ENCODE results near the gene ZDHHC5.
A peak's percentile ranks its signal among the peaks of the same experiment; 100 is the strongest.
"Not testable (repeated sequence)": the region's sequence is repeated elsewhere in the genome, so short reads cannot be mapped to it uniquely, and the experiment has no call there.

The ZDHHC5 gene

GRCh38 chr11:57679396-57679795 is 11.5 kb downstream of the ZDHHC5 start:
- H3K4me1 ChIP-seq (ENCODE audit: insufficient read depth, low read length) = no peaks in the 10 kb centered on the region
- peaks cover 47% of the 10 kb centered on the region for H3K36me3 ChIP-seq (ENCODE audit: insufficient read depth, low read length)
- H3K4me3 ChIP-seq (ENCODE audit: low read depth in 1 of 2, low read length in 2 of 2) = no peak overlapping the region
- H3K9ac ChIP-seq (ENCODE audit: low read length) = no peak overlapping the region
- H3K27me3 ChIP-seq (ENCODE audit: control insufficient read depth in 1 of 2, insufficient read depth in 2 of 2, low read length in 2 of 2) = no peaks in the 10 kb centered on the region
- H3K9me3 ChIP-seq (ENCODE audit: low read length) = no peaks in the 10 kb centered on the region
- H3K27ac ChIP-seq (ENCODE audit: low read depth, low read length) = no peak overlapping the region

GRCh38 chr11:57680552-57680874 is 12.6 kb downstream of the ZDHHC5 start:
- H3K4me1 ChIP-seq (ENCODE audit: insufficient read depth, low read length) = no peaks in the 10 kb centered on the region
- H3K9me3 ChIP-seq (ENCODE audit: low read length) = no peaks in the 10 kb centered on the region
- no peaks in the 10 kb centered on the region for H3K27me3 ChIP-seq (ENCODE audit: control insufficient read depth in 1 of 2, insufficient read depth in 2 of 2, low read length in 2 of 2)
- peaks cover 47% of the 10 kb centered on the region for H3K36me3 ChIP-seq (ENCODE audit: insufficient read depth, low read length)
- no peak overlapping the region for H3K27ac ChIP-seq (ENCODE audit: low read depth, low read length)
- no peak overlapping the region for H3K4me3 ChIP-seq (ENCODE audit: low read depth in 1 of 2, low read length in 2 of 2)
- H3K9ac ChIP-seq (ENCODE audit: low read length) = no peak overlapping the region

DNA sequence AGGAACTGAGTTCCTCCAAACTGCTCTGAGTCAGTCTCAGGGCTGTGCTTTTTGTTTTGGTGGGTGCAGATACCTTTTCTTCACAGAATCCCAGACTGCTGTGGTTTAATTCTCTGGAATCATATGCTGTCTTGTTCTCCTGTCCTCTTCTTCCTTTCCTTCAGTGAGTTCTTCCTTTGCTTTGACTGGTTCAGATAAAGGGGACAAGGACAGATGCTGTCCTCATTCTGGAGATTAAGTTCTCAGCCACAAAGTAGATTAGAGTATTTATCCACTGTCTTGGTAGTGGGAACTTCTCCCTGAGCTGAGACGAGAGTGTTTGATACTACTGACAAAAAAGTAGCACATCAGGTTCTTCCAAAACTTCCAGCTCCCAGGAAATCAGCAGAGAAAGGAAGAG is 13.3 kb downstream of the ZDHHC5 start:
- no peak overlapping the region for H3K9ac ChIP-seq (ENCODE audit: low read length)
- no peak overlapping the region for H3K27ac ChIP-seq (ENCODE audit: low read depth, low read length)
- H3K4me1 ChIP-seq (ENCODE audit: insufficient read depth, low read length) = no peaks in the 10 kb centered on the region
- peaks cover 42% of the 10 kb centered on the region for H3K36me3 ChIP-seq (ENCODE audit: insufficient read depth, low read length)
- H3K4me3 ChIP-seq (ENCODE audit: low read depth in 1 of 2, low read length in 2 of 2) = no peak overlapping the region
- H3K27me3 ChIP-seq (ENCODE audit: control insufficient read depth in 1 of 2, insufficient read depth in 2 of 2, low read length in 2 of 2) = no peaks in the 10 kb centered on the region
- H3K9me3 ChIP-seq (ENCODE audit: low read length) = no peaks in the 10 kb centered on the region

GRCh38 chr11:57690474-57690873 is 22.6 kb downstream of the ZDHHC5 start:
- not testable (repeated sequence) for H3K4me1 ChIP-seq (ENCODE audit: insufficient read depth, low read length); H3K27ac ChIP-seq (ENCODE audit: low read depth, low read length); H3K27me3 ChIP-seq (ENCODE audit: control insufficient read depth in 1 of 2, insufficient read depth in 2 of 2, low read length in 2 of 2); H3K9me3 ChIP-seq (ENCODE audit: low read length); H3K4me3 ChIP-seq (ENCODE audit: low read depth in 1 of 2, low read length in 2 of 2); H3K9ac ChIP-seq (ENCODE audit: low read length)
- H3K36me3 ChIP-seq (ENCODE audit: insufficient read depth, low read length) = peaks cover 59% of the 10 kb centered on the region

- no peaks in the 10 kb centered on the region for H3K27me3 ChIP-seq (ENCODE audit: control insufficient read depth in 1 of 2, insufficient read depth in 2 of 2, low read length in 2 of 2)
- no peak overlapping the region for H3K27ac ChIP-seq (ENCODE audit: low read depth, low read length)
- no peaks in the 10 kb centered on the region for H3K9me3 ChIP-seq (ENCODE audit: low read length)
- H3K4me1 ChIP-seq (ENCODE audit: insufficient read depth, low read length) = no peaks in the 10 kb centered on the region
- no peak overlapping the region for H3K4me3 ChIP-seq (ENCODE audit: low read depth in 1 of 2, low read length in 2 of 2)
- no peak overlapping the region for H3K9ac ChIP-seq (ENCODE audit: low read length)
- peaks cover 66% of the 10 kb centered on the region for H3K36me3 ChIP-seq (ENCODE audit: insufficient read depth, low read length)
Measured at GRCh38 chr11:57698843-57699365, 31.0 kb downstream of the ZDHHC5 start.

DNA sequence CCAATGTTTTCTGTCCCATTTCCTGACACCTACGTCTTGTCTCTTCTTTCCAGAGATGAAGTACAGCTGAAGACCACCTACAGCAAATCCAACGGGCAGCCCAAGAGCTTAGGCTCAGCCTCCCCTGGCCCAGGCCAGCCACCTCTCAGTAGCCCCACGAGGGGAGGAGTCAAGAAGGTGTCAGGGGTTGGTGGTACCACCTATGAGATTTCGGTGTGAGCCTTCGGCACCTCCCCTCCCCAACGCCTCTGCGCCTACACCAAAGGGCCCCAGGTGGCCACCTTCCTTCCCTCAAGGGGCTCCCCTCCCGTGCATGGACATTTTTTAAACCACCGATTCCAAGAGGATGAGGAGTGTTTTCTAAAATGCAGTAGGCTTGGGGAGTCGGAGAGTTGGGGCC is 31.9 kb downstream of the ZDHHC5 start:
- H3K4me1 ChIP-seq (ENCODE audit: insufficient read depth, low read length) = no peaks in the 10 kb centered on the region
- H3K36me3 ChIP-seq (ENCODE audit: insufficient read depth, low read length) = peaks cover 66% of the 10 kb centered on the region
- H3K4me3 ChIP-seq (ENCODE audit: low read depth in 1 of 2, low read length in 2 of 2) = no peak overlapping the region
- no peaks in the 10 kb centered on the region for H3K27me3 ChIP-seq (ENCODE audit: control insufficient read depth in 1 of 2, insufficient read depth in 2 of 2, low read length in 2 of 2)
- no peaks in the 10 kb centered on the region for H3K9me3 ChIP-seq (ENCODE audit: low read length)
- H3K9ac ChIP-seq (ENCODE audit: low read length) = no peak overlapping the region
- no peak overlapping the region for H3K27ac ChIP-seq (ENCODE audit: low read depth, low read length)

DNA sequence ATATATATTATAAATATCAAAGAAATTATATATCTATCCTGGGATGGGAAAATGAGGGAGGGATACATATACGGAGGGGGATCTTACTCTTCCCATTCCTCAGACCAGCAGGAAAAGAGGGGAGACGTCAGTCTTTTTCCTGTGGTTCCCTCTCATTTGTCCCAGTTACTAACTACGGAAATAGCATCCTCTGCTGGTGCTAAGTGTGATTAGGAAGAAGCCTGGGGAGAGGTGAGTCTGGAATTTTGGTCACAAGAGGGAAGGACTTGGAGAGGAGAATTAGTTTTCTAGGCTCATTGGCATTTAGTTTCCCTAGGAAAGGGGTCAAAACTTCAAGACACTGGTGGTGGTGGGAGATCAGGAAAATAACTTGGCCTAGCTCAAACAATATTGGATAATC is 32.5 kb downstream of the ZDHHC5 start:
- no peak overlapping the region for H3K27ac ChIP-seq (ENCODE audit: low read depth, low read length)
- no peaks in the 10 kb centered on the region for H3K4me1 ChIP-seq (ENCODE audit: insufficient read depth, low read length)
- H3K36me3 ChIP-seq (ENCODE audit: insufficient read depth, low read length) = peaks cover 65% of the 10 kb centered on the region
- no peaks in the 10 kb centered on the region for H3K27me3 ChIP-seq (ENCODE audit: control insufficient read depth in 1 of 2, insufficient read depth in 2 of 2, low read length in 2 of 2)
- no peak overlapping the region for H3K4me3 ChIP-seq (ENCODE audit: low read depth in 1 of 2, low read length in 2 of 2)
- H3K9me3 ChIP-seq (ENCODE audit: low read length) = no peaks in the 10 kb centered on the region
- H3K9ac ChIP-seq (ENCODE audit: low read length) = no peak overlapping the region

DNA sequence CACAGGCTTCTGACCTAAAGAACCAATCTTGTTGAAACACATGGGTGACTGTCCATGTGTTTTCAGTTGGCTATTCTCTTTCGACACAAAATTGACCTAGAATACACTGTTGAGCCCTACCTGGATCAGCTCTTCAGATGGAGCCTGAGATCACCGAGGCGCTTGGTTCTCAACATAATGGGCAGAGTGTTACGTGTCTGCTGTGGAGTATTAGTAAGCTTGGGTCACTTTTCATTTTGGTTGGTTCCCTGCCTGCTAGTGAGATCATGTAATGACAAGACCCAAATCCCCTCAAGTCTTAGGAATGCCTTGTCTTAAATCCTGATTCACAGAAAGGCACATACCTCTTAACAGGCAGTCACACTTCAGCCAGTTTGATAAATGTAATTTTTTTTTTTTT is 35.4 kb downstream of the ZDHHC5 start:
- peaks cover 46% of the 10 kb centered on the region for H3K36me3 ChIP-seq (ENCODE audit: insufficient read depth, low read length)

GRCh38 chr11:57704932-57705331 is 37.0 kb downstream of the ZDHHC5 start:
- Histone ChIP-seq H3K27ac (ENCODE audit: low read depth, low read length) (no peak overlapping the region), H3K4me3 (ENCODE audit: low read depth in 1 of 2, low read length in 2 of 2) (no peak overlapping the region), H3K9ac (ENCODE audit: low read length) (no peak overlapping the region), H3K36me3 (ENCODE audit: insufficient read depth, low read length) (peaks cover 30% of the 10 kb centered on the region), H3K4me1 (ENCODE audit: insufficient read depth, low read length) (peaks cover 3% of the 10 kb centered on the region), H3K9me3 (ENCODE audit: low read length) (no peaks in the 10 kb centered on the region), H3K27me3 (ENCODE audit: control insufficient read depth in 1 of 2, insufficient read depth in 2 of 2, low read length in 2 of 2) (no peaks in the 10 kb centered on the region)

More for the DNA sequence above, 35.4 kb downstream of the ZDHHC5 start:
- no peak overlapping the region for H3K9ac ChIP-seq (ENCODE audit: low read length)
- no peaks in the 10 kb centered on the region for H3K27me3 ChIP-seq (ENCODE audit: control insufficient read depth in 1 of 2, insufficient read depth in 2 of 2, low read length in 2 of 2)
- no peak overlapping the region for H3K27ac ChIP-seq (ENCODE audit: low read depth, low read length)
- no peaks in the 10 kb centered on the region for H3K9me3 ChIP-seq (ENCODE audit: low read length)
- no peaks in the 10 kb centered on the region for H3K4me1 ChIP-seq (ENCODE audit: insufficient read depth, low read length)
- no peak overlapping the region for H3K4me3 ChIP-seq (ENCODE audit: low read depth in 1 of 2, low read length in 2 of 2)

- H3K4me1 ChIP-seq (ENCODE audit: insufficient read depth, low read length); H3K4me3 ChIP-seq (ENCODE audit: low read depth in 1 of 2, low read length in 2 of 2); H3K9ac ChIP-seq (ENCODE audit: low read length); H3K9me3 ChIP-seq (ENCODE audit: low read length); H3K27ac ChIP-seq (ENCODE audit: low read depth, low read length); H3K27me3 ChIP-seq (ENCODE audit: control insufficient read depth in 1 of 2, insufficient read depth in 2 of 2, low read length in 2 of 2): not testable (repeated sequence)
- H3K36me3 ChIP-seq (ENCODE audit: insufficient read depth, low read length) = peaks cover 27% of the 10 kb centered on the region
Measured at GRCh38 chr11:57705432-57705831, 37.5 kb downstream of the ZDHHC5 start.

GRCh38 chr11:57709802-57710367 is 42.0 kb downstream of the ZDHHC5 start:
- H3K36me3 ChIP-seq (ENCODE audit: insufficient read depth, low read length) = peaks cover 2% of the 10 kb centered on the region
- H3K4me1 ChIP-seq (ENCODE audit: insufficient read depth, low read length) = peaks cover 33% of the 10 kb centered on the region
- no peak overlapping the region for H3K9ac ChIP-seq (ENCODE audit: low read length)
- no peaks in the 10 kb centered on the region for H3K9me3 ChIP-seq (ENCODE audit: low read length)
- H3K27ac ChIP-seq (ENCODE audit: low read depth, low read length) = no peak overlapping the region
- H3K4me3 ChIP-seq (ENCODE audit: low read depth in 1 of 2, low read length in 2 of 2) = no peak overlapping the region
- H3K27me3 ChIP-seq (ENCODE audit: control insufficient read depth in 1 of 2, insufficient read depth in 2 of 2, low read length in 2 of 2) = no peaks in the 10 kb centered on the region

- Histone ChIP-seq H3K27me3 (ENCODE audit: control insufficient read depth in 1 of 2, insufficient read depth in 2 of 2, low read length in 2 of 2) (no peaks in the 10 kb centered on the region), H3K9me3 (ENCODE audit: low read length) (no peaks in the 10 kb centered on the region), H3K4me3 (ENCODE audit: low read depth in 1 of 2, low read length in 2 of 2) (peak within 1 kb of the TSS; percentile 95 to 99), H3K4me1 (ENCODE audit: insufficient read depth, low read length) (peaks cover 33% of the 10 kb centered on the region), H3K27ac (ENCODE audit: low read depth, low read length) (peak within 1 kb of the TSS; percentile 88), H3K36me3 (ENCODE audit: insufficient read depth, low read length) (no peaks in the 10 kb centered on the region), H3K9ac (ENCODE audit: low read length) (peak within 1 kb of the TSS; percentile 91)
Measured at GRCh38 chr11:57711414-57712255, 43.7 kb downstream of the ZDHHC5 start, which contains the start of gene MED19. TSS of gene MED19 (minus strand) at chr11:57712215. CDS start at chr11:57712179, 36 bp downstream.

Data from muscle layer of colon (tissue), 2 donors.